Adrenal gland (tissue), 5 donors: Measurements from ENCODE around the gene POLA2.

ENCODE experiments used
- CTCF ChIP-seq, 6 experiments: fragments of 450-650 bp in 4 of 6; fragments of 200-600 bp in 2 of 6; sonication (generic) in 1 of 6; IDR thresholded peaks; 1 replicate in 5 of 6; 2 replicates in 1 of 6; pipeline versions ENCODE4 v1.5.1 to v1.8.0; 2016 to 2021; ENCODE audit warnings: antibody characterized with exemption in 6 of 6, mild to moderate bottlenecking in 2 of 6, moderate library complexity in 1 of 6
- POLR2A ChIP-seq, 2 donors: fragments of 450-650 bp; IDR thresholded peaks; one replicate each; pipeline ENCODE4 v1.6.1; 2017; ENCODE audit warnings: antibody characterized with exemption in 2 of 2, mild to moderate bottlenecking in 2 of 2, moderate library complexity in 1 of 2
- donor health status: DM: no; HTN: no; CAD: no.

GRCh38 chr11:65323813-65324212 is 62.1 kb downstream of the POLA2 start:
- no peak for TF ChIP-seq POLR2A (IDR thresholded peaks at IDR 0.05)
- TF ChIP-seq CTCF (IDR thresholded peaks at IDR 0.05) = no peak
